ENCODE measurements around the gene FAM114A2. TPM values are rescaled to one million over a fixed set of nuclear protein-coding genes. Genes with fewer than 3 reads are reported as not detected.

Gene FAM114A2
- total RNA-seq, 2 donors from 2014 or later = 8.9 to 31.1 TPM

DNA sequence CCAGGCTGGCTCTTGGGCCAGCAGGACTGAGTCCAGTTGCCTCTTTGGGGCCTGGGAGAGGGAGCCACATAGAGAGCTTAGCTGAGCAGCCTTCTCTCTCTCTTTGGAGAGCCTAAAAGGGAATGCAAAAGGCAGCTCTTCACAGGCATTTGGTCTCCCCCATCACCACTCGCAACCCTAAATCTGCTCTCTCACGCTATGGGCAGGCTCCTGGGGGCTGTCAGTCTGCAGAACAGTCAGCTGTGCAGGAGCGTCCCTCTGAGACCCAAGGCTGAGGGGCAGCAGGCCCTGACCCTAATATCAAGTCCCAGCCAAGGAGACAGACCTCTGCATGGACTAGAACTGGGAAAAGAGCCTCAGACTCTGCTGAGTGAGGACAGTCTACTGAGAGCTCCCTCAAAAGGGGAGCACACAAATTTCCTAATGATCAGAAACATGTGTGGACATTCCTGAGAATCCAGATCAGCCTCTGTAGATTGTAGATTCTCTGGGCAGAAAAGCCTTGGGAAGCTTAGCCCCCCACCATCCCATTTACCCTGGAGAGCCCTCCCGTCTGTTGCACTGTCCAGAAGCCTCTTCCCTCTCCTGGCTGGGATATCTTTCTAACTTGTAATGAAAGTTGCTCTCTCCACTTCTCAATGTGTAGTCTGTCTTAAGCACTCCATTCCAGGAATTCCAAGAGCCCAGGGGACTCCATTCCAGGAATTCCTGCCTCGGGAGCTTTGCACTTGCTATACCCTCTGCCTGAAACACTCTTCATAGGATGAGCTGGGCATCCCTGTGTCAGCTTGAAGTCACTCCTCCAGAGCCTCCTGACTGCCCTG lies 79.4 kb downstream of the FAM114A2 start:
- intact Hi-C loops (cut with DNase I) = loop anchor here (10.0 kb wide), 1 partner anchor 465 kb away; the partner anchor contains the start of gene GRIA1
- DNase-seq = no peak

DNA sequence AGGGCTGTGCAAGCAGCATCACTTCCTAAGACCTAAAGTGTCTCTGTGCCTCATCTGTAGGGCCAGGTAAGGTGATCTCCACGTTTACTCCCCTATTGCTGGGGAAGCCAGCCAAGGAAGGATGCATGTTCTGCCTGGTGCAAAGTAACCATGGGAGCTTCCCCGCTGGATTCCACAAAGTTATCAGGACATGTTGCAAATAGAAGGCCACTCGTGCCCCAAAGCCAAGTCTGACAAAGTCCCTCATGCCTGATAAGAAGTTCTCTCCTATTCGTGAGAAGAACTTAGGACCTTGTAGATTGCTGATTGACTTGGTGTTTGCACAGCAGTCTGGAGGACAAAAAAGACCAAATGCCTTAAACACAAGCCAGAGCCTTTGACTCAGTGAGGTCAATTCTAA lies 81.5 kb downstream of the FAM114A2 start:
- no peak for ATAC-seq
- intact Hi-C loops (cut with DNase I) = loop anchor here (10.0 kb wide), 1 partner anchor 462 kb away; the partner anchor contains the start of gene GRIA1

More for the DNA sequence above, 79.4 kb downstream of the FAM114A2 start:
- no peak overlapping the region for H3K4me3 ChIP-seq
- H3K9me3 ChIP-seq = no peaks in the 10 kb centered on the region
- H3K4me1 ChIP-seq = no peaks in the 10 kb centered on the region
- no peaks in the 10 kb centered on the region for H3K27me3 ChIP-seq
- no peak for TF ChIP-seq POLR2A (IDR thresholded peaks at IDR 0.05)
- TF ChIP-seq, protein P1, sequence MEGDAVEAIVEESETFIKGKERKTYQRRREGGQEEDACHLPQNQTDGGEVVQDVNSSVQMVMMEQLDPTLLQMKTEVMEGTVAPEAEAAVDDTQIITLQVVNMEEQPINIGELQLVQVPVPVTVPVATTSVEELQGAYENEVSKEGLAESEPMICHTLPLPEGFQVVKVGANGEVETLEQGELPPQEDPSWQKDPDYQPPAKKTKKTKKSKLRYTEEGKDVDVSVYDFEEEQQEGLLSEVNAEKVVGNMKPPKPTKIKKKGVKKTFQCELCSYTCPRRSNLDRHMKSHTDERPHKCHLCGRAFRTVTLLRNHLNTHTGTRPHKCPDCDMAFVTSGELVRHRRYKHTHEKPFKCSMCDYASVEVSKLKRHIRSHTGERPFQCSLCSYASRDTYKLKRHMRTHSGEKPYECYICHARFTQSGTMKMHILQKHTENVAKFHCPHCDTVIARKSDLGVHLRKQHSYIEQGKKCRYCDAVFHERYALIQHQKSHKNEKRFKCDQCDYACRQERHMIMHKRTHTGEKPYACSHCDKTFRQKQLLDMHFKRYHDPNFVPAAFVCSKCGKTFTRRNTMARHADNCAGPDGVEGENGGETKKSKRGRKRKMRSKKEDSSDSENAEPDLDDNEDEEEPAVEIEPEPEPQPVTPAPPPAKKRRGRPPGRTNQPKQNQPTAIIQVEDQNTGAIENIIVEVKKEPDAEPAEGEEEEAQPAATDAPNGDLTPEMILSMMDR (IDR thresholded peaks at IDR 0.05) = no peak
- 48 to 66% methylated on average over 5 of the region's 5 CpGs for whole genome bisulfite sequencing, 2 donors
- no peak for ATAC-seq
- no peak overlapping the region for H3K27ac ChIP-seq
- no peaks in the 10 kb centered on the region for H3K36me3 ChIP-seq (replicated peaks in 1 of 2; ENCODE audit: insufficient read depth in 1 of 2, low read depth in 2 of 2)

DNA sequence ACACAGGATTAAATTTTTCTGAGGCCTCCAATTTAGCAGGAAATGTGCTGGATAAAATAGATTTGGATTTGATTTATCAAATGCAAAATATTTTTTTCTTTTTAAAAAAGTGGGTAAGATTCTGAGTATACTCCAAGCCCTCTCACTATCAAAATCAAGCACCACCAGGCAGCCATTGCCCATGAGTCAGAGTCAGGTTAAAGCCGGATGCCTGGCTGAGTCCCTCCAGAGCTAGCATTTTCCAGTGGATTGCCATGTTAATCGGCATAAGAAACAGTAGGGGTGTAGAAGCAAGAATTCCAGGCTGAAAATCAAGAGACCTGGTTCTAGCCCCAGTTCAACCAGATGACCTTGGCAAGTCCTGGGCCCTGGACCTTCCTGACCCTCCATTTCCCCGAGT lies 85.3 kb downstream of the FAM114A2 start:
- intact Hi-C loops (cut with DNase I) = loop anchor here (10.0 kb wide), 1 partner anchor 459 kb away; the partner anchor contains the start of gene GRIA1
- H3K27ac ChIP-seq = no peak overlapping the region
- ATAC-seq (no peak), DNase-seq (no peak)
- no peaks in the 10 kb centered on the region for H3K9me3 ChIP-seq
- no peaks in the 10 kb centered on the region for H3K27me3 ChIP-seq
- no peak overlapping the region for H3K4me3 ChIP-seq
- H3K36me3 ChIP-seq (replicated peaks in 1 of 2; ENCODE audit: insufficient read depth in 1 of 2, low read depth in 2 of 2) = no peaks in the 10 kb centered on the region
- WGBS, 2 donors = 67 to 70% methylated on average over 3 of the region's 3 CpGs
- no peaks in the 10 kb centered on the region for H3K4me1 ChIP-seq
- no peak for TF ChIP-seq POLR2A (IDR thresholded peaks at IDR 0.05)
- TF ChIP-seq, protein P1 (IDR thresholded peaks at IDR 0.05) = no peak

More for the DNA sequence above, 81.5 kb downstream of the FAM114A2 start:
- Histone ChIP-seq H3K4me1 (no peaks in the 10 kb centered on the region), H3K36me3 (replicated peaks in 1 of 2; ENCODE audit: insufficient read depth in 1 of 2, low read depth in 2 of 2) (no peaks in the 10 kb centered on the region), H3K4me3 (no peak overlapping the region), H3K27me3 (no peaks in the 10 kb centered on the region), H3K9me3 (no peaks in the 10 kb centered on the region), H3K27ac (no peak overlapping the region)
- WGBS, 2 donors = 20 to 31% methylated on average over 4 of the region's 4 CpGs
- TF ChIP-seq POLR2A (IDR thresholded peaks at IDR 0.05) = no peak
- no peak for DNase-seq

DNA sequence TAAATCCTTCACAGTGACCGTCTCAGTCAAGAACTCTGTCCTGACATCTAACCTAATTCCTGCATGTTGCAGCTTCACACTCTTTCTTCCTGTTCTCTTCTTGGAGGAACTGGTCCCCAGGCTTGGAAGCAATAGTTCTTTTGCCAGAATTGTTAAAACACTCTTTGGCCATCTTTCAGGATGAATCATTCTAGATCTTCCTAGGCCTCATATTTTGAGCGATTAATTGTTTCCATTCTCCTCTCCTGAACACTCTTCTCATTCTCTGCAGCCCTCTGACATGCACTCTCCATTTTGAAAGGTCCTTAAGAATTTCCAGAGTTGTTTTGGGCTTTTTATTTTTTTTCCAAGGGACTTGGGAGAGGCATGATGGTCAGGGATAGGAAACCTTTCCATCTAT lies 85.8 kb downstream of the FAM114A2 start:
- WGBS, 2 donors = 86 to 95% methylated on average over 2 of the region's 2 CpGs
- no peak overlapping the region for H3K4me3 ChIP-seq
- no peaks in the 10 kb centered on the region for H3K36me3 ChIP-seq (replicated peaks in 1 of 2; ENCODE audit: insufficient read depth in 1 of 2, low read depth in 2 of 2)
- no peaks in the 10 kb centered on the region for H3K27me3 ChIP-seq
- no peak for ATAC-seq
- intact Hi-C loops (cut with DNase I) = loop anchor here (10.0 kb wide), 1 partner anchor 458 kb away; the partner anchor contains the start of gene GRIA1
- no peak for TF ChIP-seq POLR2A (IDR thresholded peaks at IDR 0.05)
- TF ChIP-seq, protein P1 (IDR thresholded peaks at IDR 0.05) = no peak
- no peak overlapping the region for H3K27ac ChIP-seq
- no peaks in the 10 kb centered on the region for H3K4me1 ChIP-seq
- H3K9me3 ChIP-seq = no peaks in the 10 kb centered on the region
- no peak for DNase-seq

DNA sequence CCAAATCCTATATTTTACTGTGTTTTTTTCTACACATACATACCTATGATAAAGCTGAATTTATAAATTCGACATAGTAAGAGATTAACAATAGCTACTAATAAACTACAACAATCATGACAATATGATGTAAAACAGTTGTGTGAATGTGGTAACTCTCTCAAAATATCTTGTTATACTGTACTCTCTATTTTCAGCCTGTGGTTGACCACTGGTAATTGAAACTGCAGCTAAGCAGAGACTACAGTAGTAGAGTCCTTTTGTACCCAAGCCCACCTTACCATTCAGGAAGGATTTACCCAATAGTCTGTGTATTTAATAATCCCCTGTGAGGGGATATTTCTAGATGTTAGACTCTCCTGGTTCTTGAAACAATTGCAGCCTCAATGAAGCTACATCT lies 86.7 kb downstream of the FAM114A2 start:
- Histone ChIP-seq H3K27ac (no peak overlapping the region), H3K4me1 (no peaks in the 10 kb centered on the region), H3K9me3 (no peaks in the 10 kb centered on the region), H3K36me3 (replicated peaks in 1 of 2; ENCODE audit: insufficient read depth in 1 of 2, low read depth in 2 of 2) (no peaks in the 10 kb centered on the region), H3K4me3 (no peak overlapping the region), H3K27me3 (no peaks in the 10 kb centered on the region)
- TF ChIP-seq POLR2A (IDR thresholded peaks at IDR 0.05) = no peak
- TF ChIP-seq, protein P1 (IDR thresholded peaks at IDR 0.05) = no peak
- intact Hi-C loops (cut with DNase I) = loop anchor here (10.0 kb wide), 1 partner anchor 457 kb away; the partner anchor contains the start of gene GRIA1
- ATAC-seq (no peak), DNase-seq (no peak)
- 64 to 77% methylated on average over 1 of the region's 1 CpG for WGBS, 2 donors

Measured in body of pancreas (tissue), 4 donors.